GM23338 (cell line): Measurements from ENCODE around the gene DDC. TPM values are rescaled to one million over a fixed set of nuclear protein-coding genes. Genes with fewer than 3 reads are reported as not detected.

ENCODE experiments used
- ATAC-seq: fragments of 200-7000 bp; cut with Tn5 transposase; 3 replicates; pipeline ENCODE4 v1.9.1; 2020
- DNase-seq: peaks from one replicate; pipeline ENCODE4 v3.0.0-alpha.2; 2015; ENCODE audit warnings: low spot score
- H2AFZ ChIP-seq: fragments of 200-600 bp; sonication (generic); 2 replicates; pipeline ENCODE4 v1.8.0; 2016; ENCODE audit warnings: antibody characterized with exemption, mild to moderate bottlenecking, moderate library complexity
- H3F3A ChIP-seq: fragments of 200-600 bp; sonication (generic); replicated peaks from 2 replicates; pipeline ENCODE4 v1.8.0; 2017; ENCODE audit warnings: antibody characterized with exemption, mixed run types, low read depth
- H3K27ac ChIP-seq: fragments of 200-600 bp; sonication (generic); 2 replicates; pipeline ENCODE4 v1.6.1; 2016; ENCODE audit warnings: low read depth
- H3K27me3 ChIP-seq: fragments of 200-600 bp; sonication (generic); 2 replicates; pipeline ENCODE4 v1.8.0; 2016; ENCODE audit warnings: mild to moderate bottlenecking, mixed run types, moderate library complexity; ENCODE audit not compliant: insufficient read depth
- H3K36me3 ChIP-seq: fragments of 200-600 bp; sonication (generic); 2 replicates; pipeline ENCODE4 v1.8.0; 2016; ENCODE audit warnings: mild to moderate bottlenecking; ENCODE audit not compliant: insufficient read depth
- H3K4me1 ChIP-seq: fragments of 200-600 bp; sonication (generic); 2 replicates; pipeline ENCODE4 v1.8.0; 2016; ENCODE audit warnings: mild to moderate bottlenecking, moderate library complexity; ENCODE audit not compliant: insufficient read depth
- H3K4me2 ChIP-seq: fragments of 200-600 bp; sonication (generic); 2 replicates; pipeline ENCODE4 v1.7.1; 2017; ENCODE audit warnings: mixed run types
- H3K4me3 ChIP-seq: fragments of 200-600 bp; sonication (generic); 2 replicates; pipeline ENCODE4 v1.6.1; 2016; ENCODE audit warnings: mixed run types
- H3K79me2 ChIP-seq: fragments of 200-600 bp; sonication (generic); replicated peaks from 2 replicates; pipeline ENCODE4 v1.8.0; 2017; ENCODE audit warnings: mild to moderate bottlenecking; ENCODE audit not compliant: insufficient read depth
- H3K9me2 ChIP-seq: fragments of 200-600 bp; sonication (generic); 2 replicates; pipeline ENCODE4 v1.8.0; 2017; ENCODE audit not compliant: insufficient read depth
- H4K20me1 ChIP-seq: fragments of 200-600 bp; sonication (generic); replicated peaks from 2 replicates; pipeline ENCODE4 v1.8.0; 2017; ENCODE audit warnings: mild to moderate bottlenecking; ENCODE audit not compliant: insufficient read depth
- H3K27ac Mint-ChIP-seq: 2 replicates; pipeline ENCODE4 v1.8.0; 2020; ENCODE audit warnings: inconsistent platforms, mild to moderate bottlenecking, moderate library complexity, mixed read lengths
- H3K27me3 Mint-ChIP-seq: 3 replicates; pipeline ENCODE4 v1.8.0; 2022; ENCODE audit warnings: low read depth, mild to moderate bottlenecking, moderate library complexity, mixed read lengths, inconsistent platforms; ENCODE audit not compliant: insufficient read depth, poor library complexity
- H3K36me3 Mint-ChIP-seq: 3 replicates; pipeline ENCODE4 v1.8.0; 2021; ENCODE audit warnings: low read depth, mild to moderate bottlenecking, inconsistent platforms, moderate library complexity, mixed read lengths
- H3K4me1 Mint-ChIP-seq: 3 replicates; pipeline ENCODE4 v1.8.0; 2020; ENCODE audit warnings: mild to moderate bottlenecking, inconsistent platforms, mixed read lengths
- H3K4me3 Mint-ChIP-seq: 3 replicates; pipeline ENCODE4 v1.8.0; 2021; ENCODE audit warnings: moderate library complexity, mild to moderate bottlenecking, inconsistent platforms, mixed read lengths
- H3K9me3 Mint-ChIP-seq: 3 replicates; pipeline ENCODE4 v1.8.0; 2020; ENCODE audit warnings: moderate library complexity, mild to moderate bottlenecking, inconsistent platforms, mixed read lengths
- CREB1 ChIP-seq: fragments of 250-450 bp; sonication (Bioruptor Pico); IDR thresholded peaks from 2 replicates; pipeline ENCODE4 v1.5.0; 2020; ENCODE audit warnings: low read depth, mild to moderate bottlenecking, moderate library complexity
- CTCF ChIP-seq, 2 experiments: fragments of 200-600 bp in 1 of 2; sonication (generic) in 1 of 2; conservative IDR thresholded peaks; 2 replicates each; pipeline versions ENCODE4 v1.5.1 to v1.6.1; 2016 to 2017; ENCODE audit warnings: antibody characterized with exemption in 2 of 2, low read depth in 2 of 2, mild to moderate bottlenecking in 2 of 2, moderate library complexity in 1 of 2
- ETS1 ChIP-seq: IDR thresholded peaks from 2 replicates; pipeline ENCODE4 v1.6.1; 2016; ENCODE audit warnings: antibody characterized with exemption
- EZH2 ChIP-seq: fragments of 200-600 bp; sonication (generic); IDR thresholded peaks from one replicate; pipeline ENCODE4 v1.8.0; 2017; ENCODE audit warnings: antibody characterized with exemption, mild to moderate bottlenecking, low read depth; ENCODE audit not compliant: unreplicated experiment
- EZH2phosphoT487 ChIP-seq: fragments of 200-600 bp; sonication (generic); IDR thresholded peaks from one replicate; pipeline ENCODE4 v1.8.1; 2018; ENCODE audit warnings: antibody characterized with exemption; ENCODE audit not compliant: unreplicated experiment
- JUNB ChIP-seq: IDR thresholded peaks from one replicate; pipeline ENCODE4 v1.6.1; 2016; ENCODE audit warnings: antibody characterized with exemption; ENCODE audit not compliant: unreplicated experiment
- NANOG ChIP-seq: IDR thresholded peaks from 2 replicates; pipeline ENCODE4 v1.6.1; 2016; ENCODE audit warnings: antibody characterized with exemption, borderline replicate concordance
- POLR2AphosphoS5 ChIP-seq: IDR thresholded peaks from 2 replicates; pipeline ENCODE4 v1.6.1; 2016; ENCODE audit warnings: antibody characterized with exemption, low read depth
- REST ChIP-seq: IDR thresholded peaks from one replicate; pipeline ENCODE4 v1.6.1; 2018; ENCODE audit warnings: antibody characterized with exemption; ENCODE audit not compliant: unreplicated experiment
- STAT1 ChIP-seq: IDR thresholded peaks from one replicate; pipeline ENCODE4 v1.6.1; 2016; ENCODE audit warnings: antibody characterized with exemption; ENCODE audit not compliant: unreplicated experiment
- ZNF114 ChIP-seq: fragments of 250-450 bp; sonication (Bioruptor Pico); IDR thresholded peaks from 2 replicates; pipeline ENCODE4 v1.5.0; 2020; ENCODE audit warnings: mild to moderate bottlenecking, moderate library complexity
- ZNF331 ChIP-seq: fragments of 250-450 bp; sonication (Bioruptor Pico); IDR thresholded peaks from 2 replicates; pipeline ENCODE4 v1.5.0; 2020; ENCODE audit warnings: low read depth, mild to moderate bottlenecking, moderate library complexity
- ZNF462 ChIP-seq: fragments of 250-450 bp; sonication (Bioruptor Pico); IDR thresholded peaks from 2 replicates; pipeline ENCODE4 v1.5.0; 2020; ENCODE audit warnings: mild to moderate bottlenecking, moderate library complexity
- polyA plus RNA-seq: library from polyadenylated mRNA; unstranded; fragments of >200 nt; fragmentation: Nextera tagmentation; extraction: Ambion mirVana; gene quantifications from 2 replicates; pipeline ENCODE4 v1.2.1, GENCODE V29; 2016
- total RNA-seq: library from RNA; depleted of rRNA; stranded (reverse); fragments of >200 nt; shearing (Covaris generic); gene quantifications from 2 replicates; pipeline ENCODE4 v1.2.3, GENCODE V29; 2014

DDC gene
- total and polyA plus RNA-seq, 2 experiments from 2014 or later, result not detected

- H3K27ac Mint-ChIP-seq, result no peak overlapping the region
- H3K79me2 ChIP-seq, result no peaks in the 10 kb centered on the region
- 0 out of 2 replicates have a peak, but pooled peaks cover 3% of the 10 kb centered on the region for H3K9me2 ChIP-seq
Measured at GRCh38 chr7:50502947-50503346, 62.3 kb downstream of the DDC start.

More at GRCh38 chr7:50502947-50503346, 62.3 kb downstream of the DDC start:
- Histone ChIP-seq H2AFZ (no peak overlapping the region), H3K36me3 (no peaks in the 10 kb centered on the region; the same call in 1 of the 2 replicates), H3K27ac (no peak overlapping the region), H4K20me1 (no peaks in the 10 kb centered on the region), H3K4me2 (no peak overlapping the region), H3K27me3 (no peaks in the 10 kb centered on the region), H3F3A (no peaks in the 10 kb centered on the region), H3K4me3 (no peak overlapping the region), H3K4me1 (no peaks in the 10 kb centered on the region)
- Mint-ChIP-seq H3K36me3 (peaks cover 3% of the 10 kb centered on the region; the same call in 1 of the 3 replicates), H3K4me1 (no peaks in the 10 kb centered on the region), H3K9me3 (no peaks in the 10 kb centered on the region; the same call in 2 of the 3 replicates), H3K27me3 (peaks cover 6% of the 10 kb centered on the region), H3K4me3 (no peak overlapping the region)
- TF ChIP-seq ZNF331, result no peak
- TF ChIP-seq JUNB, result no peak
- no peak for TF ChIP-seq CTCF (conservative IDR thresholded peaks at IDR 0.05; ENCODE audit: low read depth in 2 of 2)
- no peak for TF ChIP-seq STAT1
- no peak for TF ChIP-seq EZH2
- no peak for TF ChIP-seq NANOG
- no peak for TF ChIP-seq POLR2AphosphoS5
- no peak for TF ChIP-seq EZH2phosphoT487
- no peak for TF ChIP-seq ZNF114
- no peak for TF ChIP-seq ETS1
- TF ChIP-seq REST, result no peak
- TF ChIP-seq CREB1 (CRISPR knock-in tag), result no peak
- no peak for TF ChIP-seq ZNF462
- DNase-seq (no peak), ATAC-seq (no peak)
